ENCODE data around the gene C9orf153. TPM values are rescaled to one million over a fixed set of nuclear protein-coding genes. Genes with fewer than 3 reads are reported as not detected.

The C9orf153 gene
- total and polyA plus RNA-seq, 2 of the 13 experiments (the other 11 are each of a cell fraction or from before 2014, with no cell fraction given): 0.17 to 0.44 TPM

DNA sequence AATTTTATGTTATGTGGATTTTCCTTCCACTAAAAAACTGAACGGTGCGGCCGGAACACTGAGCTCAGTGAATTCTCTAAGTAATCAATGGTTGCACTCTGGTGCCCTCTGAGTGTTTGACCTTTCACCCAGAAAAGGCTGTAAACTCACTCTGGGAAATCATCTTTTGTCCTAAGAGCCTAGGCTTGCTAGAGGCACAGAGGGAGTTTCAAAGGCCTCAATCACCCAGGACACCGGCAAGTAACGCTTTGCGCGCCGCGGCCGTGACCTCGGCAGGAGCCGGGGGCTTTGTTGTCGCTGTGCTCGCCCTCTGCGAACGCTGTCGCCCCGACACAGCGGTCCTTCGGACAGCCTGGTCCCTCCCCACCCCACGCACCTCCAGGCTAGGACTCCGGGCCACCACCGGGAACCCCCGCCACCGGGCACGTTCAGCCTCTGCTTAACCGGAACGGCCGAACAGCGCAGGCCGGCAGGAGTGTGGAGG, 22.2 kb upstream of the C9orf153 start:
- Histone ChIP-seq H3K27me3 (ENCODE audit: control insufficient read depth in 1 of 2, insufficient read depth in 2 of 2, low read length in 2 of 2) (no peaks in the 10 kb centered on the region), H3K27ac (ENCODE audit: extremely low read length, insufficient read depth, low read length) (peak overlapping the region; percentile 97), H3K36me3 (replicated peaks in 1 of 2; ENCODE audit: control insufficient read depth in 1 of 2, insufficient read depth in 2 of 2, low read length in 2 of 2) (peaks cover 2 to 7% of the 10 kb centered on the region in 2 experiments; a peak in 1 of 5 replicates), H3K4me1 (ENCODE audit: insufficient read depth, low read length) (peaks cover 40% of the 10 kb centered on the region), H3K9ac (ENCODE audit: insufficient read depth, low read depth, low read length) (peak overlapping the region; percentile 94), H3K9me3 (ENCODE audit: low read length) (no peaks in the 10 kb centered on the region), H3K4me2 (ENCODE audit: low read depth, low read length) (peak overlapping the region; percentile 79), H3K79me2 (ENCODE audit: insufficient read depth, low read length) (peaks cover 48% of the 10 kb centered on the region), H4K20me1 (ENCODE audit: insufficient read depth, low read length) (peaks cover 17% of the 10 kb centered on the region), H3K4me3 (replicated peaks in 1 of 3; ENCODE audit: insufficient read depth in 1 of 3, low read depth in 2 of 3, low read length in 3 of 3) (peak overlapping the region; percentile 69 to 93 (median 86)), H2AFZ (ENCODE audit: low read length) (no peak overlapping the region)
- 0% methylated on average over 3 of the region's 31 CpGs for WGBS (ENCODE audit: low lambda C conversion rate)
- DNase-seq (ENCODE audit: low spot score): peak; percentile 72
- POLR2A ChIA-PET: interaction anchor here (0.7 to 2.1 kb wide), 5 partner anchors 17 to 1332 kb away, joined by 3 to 15 read pairs (median 4); no protein-coding TSS in a partner anchor
- intact Hi-C loops (cut with micrococcal nuclease; ENCODE audit: unreplicated experiment): loop anchor here (5.0 to 10.0 kb wide), 2 partner anchors 123 to 189 kb away; no protein-coding TSS in a partner anchor
- peak; percentile 65 for ATAC-seq
- no peak for FAIRE-seq
- CTCF ChIA-PET (ENCODE audit: low intra/inter-chr PET ratio, low total read pairs): no interaction called here
- in situ Hi-C loops (cut with HindIII; ENCODE audit: extremely low pct_ligation_motif_present, low pct_unique_long_range_greater_than_20kb): loop anchor here (10.0 kb wide), 1 partner anchor 337 kb away; the partner anchor contains the start of gene NAA35
- no TSS peak for BruUV-seq (replicated peaks)
- TF ChIP-seq, protein P1, sequence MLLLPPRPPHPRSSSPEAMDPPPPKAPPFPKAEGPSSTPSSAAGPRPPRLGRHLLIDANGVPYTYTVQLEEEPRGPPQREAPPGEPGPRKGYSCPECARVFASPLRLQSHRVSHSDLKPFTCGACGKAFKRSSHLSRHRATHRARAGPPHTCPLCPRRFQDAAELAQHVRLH (CRISPR knock-in tag; IDR thresholded peaks at IDR 0.05; ENCODE audit: borderline replicate concordance, low read depth): 0 out of 2 replicates have a peak, but pooled peaks have one; percentile 17
- TF ChIP-seq, protein P2, sequence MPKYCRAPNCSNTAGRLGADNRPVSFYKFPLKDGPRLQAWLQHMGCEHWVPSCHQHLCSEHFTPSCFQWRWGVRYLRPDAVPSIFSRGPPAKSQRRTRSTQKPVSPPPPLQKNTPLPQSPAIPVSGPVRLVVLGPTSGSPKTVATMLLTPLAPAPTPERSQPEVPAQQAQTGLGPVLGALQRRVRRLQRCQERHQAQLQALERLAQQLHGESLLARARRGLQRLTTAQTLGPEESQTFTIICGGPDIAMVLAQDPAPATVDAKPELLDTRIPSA (CRISPR knock-in tag; IDR thresholded peaks at IDR 0.05; ENCODE audit: borderline replicate concordance): no peak; the same call in 1 of the 2 replicates
- TF ChIP-seq, protein P3, sequence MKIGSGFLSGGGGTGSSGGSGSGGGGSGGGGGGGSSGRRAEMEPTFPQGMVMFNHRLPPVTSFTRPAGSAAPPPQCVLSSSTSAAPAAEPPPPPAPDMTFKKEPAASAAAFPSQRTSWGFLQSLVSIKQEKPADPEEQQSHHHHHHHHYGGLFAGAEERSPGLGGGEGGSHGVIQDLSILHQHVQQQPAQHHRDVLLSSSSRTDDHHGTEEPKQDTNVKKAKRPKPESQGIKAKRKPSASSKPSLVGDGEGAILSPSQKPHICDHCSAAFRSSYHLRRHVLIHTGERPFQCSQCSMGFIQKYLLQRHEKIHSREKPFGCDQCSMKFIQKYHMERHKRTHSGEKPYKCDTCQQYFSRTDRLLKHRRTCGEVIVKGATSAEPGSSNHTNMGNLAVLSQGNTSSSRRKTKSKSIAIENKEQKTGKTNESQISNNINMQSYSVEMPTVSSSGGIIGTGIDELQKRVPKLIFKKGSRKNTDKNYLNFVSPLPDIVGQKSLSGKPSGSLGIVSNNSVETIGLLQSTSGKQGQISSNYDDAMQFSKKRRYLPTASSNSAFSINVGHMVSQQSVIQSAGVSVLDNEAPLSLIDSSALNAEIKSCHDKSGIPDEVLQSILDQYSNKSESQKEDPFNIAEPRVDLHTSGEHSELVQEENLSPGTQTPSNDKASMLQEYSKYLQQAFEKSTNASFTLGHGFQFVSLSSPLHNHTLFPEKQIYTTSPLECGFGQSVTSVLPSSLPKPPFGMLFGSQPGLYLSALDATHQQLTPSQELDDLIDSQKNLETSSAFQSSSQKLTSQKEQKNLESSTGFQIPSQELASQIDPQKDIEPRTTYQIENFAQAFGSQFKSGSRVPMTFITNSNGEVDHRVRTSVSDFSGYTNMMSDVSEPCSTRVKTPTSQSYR (CRISPR knock-in tag; IDR thresholded peaks at IDR 0.05; ENCODE audit: borderline replicate concordance): peak; percentile 17; the same call in 1 of the 2 replicates
- TF ChIP-seq, protein P4, sequence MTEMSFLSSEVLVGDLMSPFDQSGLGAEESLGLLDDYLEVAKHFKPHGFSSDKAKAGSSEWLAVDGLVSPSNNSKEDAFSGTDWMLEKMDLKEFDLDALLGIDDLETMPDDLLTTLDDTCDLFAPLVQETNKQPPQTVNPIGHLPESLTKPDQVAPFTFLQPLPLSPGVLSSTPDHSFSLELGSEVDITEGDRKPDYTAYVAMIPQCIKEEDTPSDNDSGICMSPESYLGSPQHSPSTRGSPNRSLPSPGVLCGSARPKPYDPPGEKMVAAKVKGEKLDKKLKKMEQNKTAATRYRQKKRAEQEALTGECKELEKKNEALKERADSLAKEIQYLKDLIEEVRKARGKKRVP (CRISPR knock-in tag; IDR thresholded peaks at IDR 0.05): peak in 1 of 2 experiments; percentile 8; a peak in 1 of 4 replicates
- TF ChIP-seq ZEB1 (IDR thresholded peaks at IDR 0.05; ENCODE audit: insufficient replicate concordance, low read depth) (no peak), ELF4 (CRISPR knock-in tag; IDR thresholded peaks at IDR 0.05; ENCODE audit: borderline replicate concordance) (0 out of 2 replicates have a peak, but pooled peaks have one; percentile 15), YEATS4 (CRISPR knock-in tag; IDR thresholded peaks at IDR 0.05; ENCODE audit: borderline replicate concordance) (no peak; the same call in 1 of the 2 replicates), ZFP41 (CRISPR knock-in tag; IDR thresholded peaks at IDR 0.05; ENCODE audit: borderline replicate concordance) (no peak), NFIB (CRISPR knock-in tag; IDR thresholded peaks at IDR 0.05; ENCODE audit: borderline replicate concordance) (no peak), ZNF672 (CRISPR knock-in tag; IDR thresholded peaks at IDR 0.05) (no peak), ZNF792 (CRISPR knock-in tag; IDR thresholded peaks at IDR 0.05) (no peak), ZFP36L2 (CRISPR knock-in tag; IDR thresholded peaks at IDR 0.05) (no peak), TAF15 (IDR thresholded peaks at IDR 0.05; ENCODE audit: low read depth, low read length, poor library complexity, severe bottlenecking) (peak; percentile 40), ZNF317 (CRISPR knock-in tag; IDR thresholded peaks at IDR 0.05) (0 out of 2 replicates have a peak, but pooled peaks have one; percentile 44), RBM39 (IDR thresholded peaks at IDR 0.05; ENCODE audit: low read depth, low read length, poor library complexity, severe bottlenecking) (peak; percentile 63)
- TF ChIP-seq, protein P5, sequence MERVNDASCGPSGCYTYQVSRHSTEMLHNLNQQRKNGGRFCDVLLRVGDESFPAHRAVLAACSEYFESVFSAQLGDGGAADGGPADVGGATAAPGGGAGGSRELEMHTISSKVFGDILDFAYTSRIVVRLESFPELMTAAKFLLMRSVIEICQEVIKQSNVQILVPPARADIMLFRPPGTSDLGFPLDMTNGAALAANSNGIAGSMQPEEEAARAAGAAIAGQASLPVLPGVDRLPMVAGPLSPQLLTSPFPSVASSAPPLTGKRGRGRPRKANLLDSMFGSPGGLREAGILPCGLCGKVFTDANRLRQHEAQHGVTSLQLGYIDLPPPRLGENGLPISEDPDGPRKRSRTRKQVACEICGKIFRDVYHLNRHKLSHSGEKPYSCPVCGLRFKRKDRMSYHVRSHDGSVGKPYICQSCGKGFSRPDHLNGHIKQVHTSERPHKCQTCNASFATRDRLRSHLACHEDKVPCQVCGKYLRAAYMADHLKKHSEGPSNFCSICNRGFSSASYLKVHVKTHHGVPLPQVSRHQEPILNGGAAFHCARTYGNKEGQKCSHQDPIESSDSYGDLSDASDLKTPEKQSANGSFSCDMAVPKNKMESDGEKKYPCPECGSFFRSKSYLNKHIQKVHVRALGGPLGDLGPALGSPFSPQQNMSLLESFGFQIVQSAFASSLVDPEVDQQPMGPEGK (CRISPR knock-in tag; IDR thresholded peaks at IDR 0.05): no peak
